Fibroblast of lung (primary cell): ENCODE measurements around the gene WWOX.

Source experiments
- CTCF ChIP-seq, 2 donors: IDR thresholded peaks in 1 of 2; conservative IDR thresholded peaks in 1 of 2; 1 replicate in 1 of 2; 2 replicates in 1 of 2; pipeline ENCODE4 v1.5.1; 2011 to 2012; ENCODE audit warnings: low read length in 2 of 2, control low read depth in 1 of 2, inconsistent platforms in 1 of 2, low read depth in 1 of 2, mild to moderate bottlenecking in 1 of 2
- EZH2 ChIP-seq: IDR thresholded peaks from 2 replicates; pipeline ENCODE4 v1.5.1; 2012; ENCODE audit warnings: low read length, control low read depth, mild to moderate bottlenecking; ENCODE audit errors: missing control alignments

GRCh38 chr16:78773291-78773702 is 673.8 kb downstream of the WWOX start:
- no peak for TF ChIP-seq CTCF (conservative IDR thresholded peaks at IDR 0.05 in 1 of 2, IDR thresholded peaks at IDR 0.05 in 1 of 2; ENCODE audit: low read depth in 1 of 2, low read length in 2 of 2)
- no peak for TF ChIP-seq EZH2
